SW480 (cell line): ENCODE data around the gene HOXA4.

ENCODE experiments used
- DNase-seq: peaks from one replicate; pipeline ENCODE4 v3.0.0-alpha.2; 2016; ENCODE audit warnings: low spot score

HOXA4 gene

DNA sequence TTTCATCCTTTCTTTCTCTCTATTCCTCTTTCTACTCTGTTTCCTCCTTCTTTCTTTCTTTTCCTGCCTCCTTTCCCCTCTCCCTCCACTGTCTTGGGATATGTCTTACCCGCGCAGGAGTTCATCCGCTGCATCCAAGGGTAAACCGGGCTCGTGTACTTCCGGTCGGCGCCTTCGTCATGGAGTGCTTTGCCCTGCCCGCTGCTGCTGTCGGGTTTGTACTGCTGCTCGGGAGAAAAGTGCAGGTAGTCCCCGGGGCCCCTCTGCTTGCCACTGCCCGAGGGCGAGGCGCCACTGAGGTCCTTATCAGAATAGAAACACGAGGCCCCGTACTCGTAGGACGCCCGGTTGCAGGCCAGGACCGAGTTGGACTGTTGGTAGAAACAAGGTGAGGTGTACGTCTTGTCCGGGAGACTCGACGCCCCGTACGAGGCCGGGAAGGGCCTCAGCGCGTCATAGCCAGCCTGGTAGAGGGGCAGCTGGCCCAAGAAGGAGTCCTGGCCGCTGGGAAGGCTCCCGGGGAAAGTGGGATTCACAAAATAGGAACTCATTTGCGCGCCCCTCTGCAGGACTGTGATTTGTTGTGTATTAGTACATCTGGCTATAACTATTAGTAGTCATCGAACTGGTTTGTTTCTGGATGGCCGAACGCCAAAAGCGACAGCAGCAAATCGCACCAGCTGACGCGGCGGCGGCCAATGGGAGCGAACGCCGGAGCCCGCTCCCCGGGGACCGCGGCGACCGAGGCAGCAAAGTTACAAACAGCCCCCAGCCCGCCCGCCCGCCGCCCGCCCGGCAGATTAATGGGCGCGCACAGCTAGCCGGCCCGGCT, 16.9 kb upstream of the HOXA4 start, which contains the start of gene HOXA6:
Gene HOXA6 (minus strand): TSS at position 576 of the 832 bp plus-strand sequence. CDS start 25 bp downstream, at position 551.
- no peak for DNase-seq

GRCh38 chr7:27146491-27147198, 16.1 kb upstream of the HOXA4 start:
- no peak for DNase-seq

- no peak for DNase-seq
Measured at GRCh38 chr7:27145914-27146412, 15.4 kb upstream of the HOXA4 start.

- no peak for DNase-seq
Measured at GRCh38 chr7:27145165-27145913, 14.8 kb upstream of the HOXA4 start.

DNA sequence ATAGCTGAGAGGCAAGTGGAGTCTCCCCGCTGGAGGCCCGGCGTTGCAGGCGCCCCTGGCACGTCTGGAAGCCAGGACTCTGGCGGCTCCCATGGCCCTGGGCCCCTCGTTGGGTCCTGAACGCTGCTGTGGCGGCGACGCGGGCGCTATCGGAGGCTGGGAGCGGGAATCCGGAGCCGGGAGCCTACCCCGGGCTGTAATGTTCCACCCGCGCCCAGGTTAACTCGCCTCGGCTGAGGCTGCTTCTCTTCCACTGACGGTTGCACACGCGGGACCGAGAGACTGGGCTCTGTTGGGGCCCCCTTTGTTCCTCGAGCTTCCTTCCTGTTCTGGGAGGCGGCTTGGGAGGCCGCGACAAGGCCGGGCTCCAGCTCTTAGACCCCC, 14.2 kb upstream of the HOXA4 start:
- DNase-seq, result no peak

DNA sequence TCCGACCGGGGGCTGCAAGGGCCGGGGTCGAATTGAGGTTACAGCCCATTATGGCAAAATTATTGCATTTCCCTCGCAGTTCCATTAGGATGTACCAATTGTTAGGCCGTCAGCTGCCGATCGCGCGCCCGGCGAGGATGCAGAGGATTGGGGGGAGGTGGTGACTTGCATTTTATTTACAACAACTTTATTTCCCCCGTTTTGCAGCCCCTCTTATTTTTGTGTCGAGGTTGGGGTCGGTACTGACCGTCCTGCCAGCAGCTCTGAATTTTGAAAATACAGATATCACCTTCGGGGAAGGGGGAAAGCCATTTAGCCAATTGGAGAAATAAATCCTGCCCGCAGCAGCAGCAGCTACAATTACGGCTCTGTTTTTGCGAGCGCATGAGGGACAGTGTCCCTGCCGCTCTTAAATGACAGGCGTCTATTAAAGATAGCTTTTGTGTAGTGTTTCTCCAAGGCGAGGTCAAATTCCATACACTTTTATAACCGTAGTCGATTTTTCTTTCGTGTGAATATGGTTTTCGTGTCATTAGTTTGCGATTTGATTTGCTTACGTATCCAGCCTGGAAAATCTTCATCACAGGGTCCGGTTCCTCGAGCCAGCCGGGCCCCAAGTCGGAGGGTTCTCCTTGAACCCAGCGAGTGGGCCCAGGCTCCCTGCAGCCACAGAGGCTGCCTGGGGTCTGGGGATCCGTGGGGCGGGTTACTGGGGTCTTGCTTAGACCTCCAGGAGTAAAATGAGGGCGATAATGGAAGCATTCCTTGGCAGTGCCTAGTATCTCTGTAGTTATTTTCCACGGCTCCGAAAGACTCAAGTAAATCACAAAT, 13.6 kb upstream of the HOXA4 start:
- no peak for DNase-seq

DNA sequence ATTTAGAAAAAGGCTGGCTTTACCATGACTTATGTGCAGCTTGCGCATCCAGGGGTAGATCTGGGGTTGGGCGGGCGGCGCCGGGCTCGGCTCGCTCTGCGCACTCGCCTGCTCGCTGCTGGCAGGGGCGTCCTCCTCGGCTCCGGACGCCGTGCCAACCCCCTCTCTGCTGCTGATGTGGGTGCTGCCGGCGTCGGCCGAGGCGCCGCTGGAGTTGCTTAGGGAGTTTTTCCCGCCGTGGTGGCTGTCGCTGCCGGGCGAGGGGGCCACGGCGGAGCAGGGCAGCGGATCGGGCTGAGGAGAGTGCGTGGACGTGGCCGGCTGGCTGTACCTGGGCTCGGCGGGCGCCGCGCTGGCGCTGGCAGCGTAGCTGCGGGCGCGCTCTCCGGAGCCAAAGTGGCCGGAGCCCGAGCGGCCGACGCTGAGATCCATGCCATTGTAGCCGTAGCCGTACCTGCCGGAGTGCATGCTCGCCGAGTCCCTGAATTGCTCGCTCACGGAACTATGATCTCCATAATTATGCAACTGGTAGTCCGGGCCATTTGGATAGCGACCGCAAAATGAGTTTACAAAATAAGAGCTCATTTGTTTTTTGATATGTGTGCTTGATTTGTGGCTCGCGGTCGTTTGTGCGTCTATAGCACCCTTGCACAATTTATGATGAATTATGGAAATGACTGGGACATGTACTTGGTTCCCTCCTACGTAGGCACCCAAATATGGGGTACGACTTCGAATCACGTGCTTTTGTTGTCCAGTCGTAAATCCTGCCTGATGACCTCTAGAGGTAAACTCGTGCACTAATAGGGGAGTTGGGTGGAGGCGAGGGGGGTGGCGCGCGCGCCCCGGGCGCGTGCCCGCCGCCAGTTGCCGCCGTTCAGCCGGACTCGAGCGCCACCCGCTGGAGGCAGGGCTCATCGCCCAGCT, 12.7 kb upstream of the HOXA4 start, which contains the start of gene HOXA5:
Gene HOXA5 (minus strand): TSS at position 659 of the 927 bp plus-strand sequence. CDS start 74 bp downstream, at position 585.
- peak; percentile 100 for DNase-seq

- DNase-seq, result no peak
Measured at GRCh38 chr7:27142580-27143022, 12.0 kb upstream of the HOXA4 start.

DNA sequence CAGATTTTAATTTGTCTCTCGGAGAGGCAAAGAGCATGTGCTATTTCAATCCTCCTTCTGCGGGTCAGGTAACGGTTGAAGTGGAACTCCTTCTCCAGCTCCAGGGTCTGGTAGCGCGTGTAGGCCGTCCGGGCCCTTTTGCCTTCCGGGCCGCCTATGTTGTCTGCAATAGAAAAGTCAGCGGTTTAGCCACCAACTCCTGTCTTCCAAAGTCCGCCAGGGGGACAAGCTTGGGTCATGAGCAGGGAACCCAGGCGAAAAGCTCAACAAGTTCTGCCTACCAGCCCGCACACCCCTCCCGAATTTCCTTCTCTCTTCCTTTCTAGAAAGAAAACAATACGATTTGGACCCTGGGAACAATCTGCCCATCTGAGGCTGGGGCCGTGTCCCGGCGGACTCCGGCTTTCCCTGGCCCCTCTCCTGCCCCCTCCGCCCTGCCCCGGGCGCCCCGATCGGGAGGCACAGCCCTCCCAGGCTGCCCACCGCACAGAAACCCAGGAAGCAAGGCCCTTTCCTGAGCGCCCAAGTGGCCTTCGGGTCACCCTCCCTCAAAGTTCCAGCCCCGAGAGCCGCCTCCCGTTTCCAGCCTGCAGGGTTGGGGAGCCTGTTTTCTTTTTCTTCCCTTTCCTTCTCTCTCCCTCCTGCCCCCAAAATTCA, 11.5 kb upstream of the HOXA4 start:
- DNase-seq, result peak; percentile 76

GRCh38 chr7:27141137-27141922, 10.8 kb upstream of the HOXA4 start:
- DNase-seq, result no peak

GRCh38 chr7:27140126-27140857, 9.7 kb upstream of the HOXA4 start:
- DNase-seq, result peak; percentile 55

DNA sequence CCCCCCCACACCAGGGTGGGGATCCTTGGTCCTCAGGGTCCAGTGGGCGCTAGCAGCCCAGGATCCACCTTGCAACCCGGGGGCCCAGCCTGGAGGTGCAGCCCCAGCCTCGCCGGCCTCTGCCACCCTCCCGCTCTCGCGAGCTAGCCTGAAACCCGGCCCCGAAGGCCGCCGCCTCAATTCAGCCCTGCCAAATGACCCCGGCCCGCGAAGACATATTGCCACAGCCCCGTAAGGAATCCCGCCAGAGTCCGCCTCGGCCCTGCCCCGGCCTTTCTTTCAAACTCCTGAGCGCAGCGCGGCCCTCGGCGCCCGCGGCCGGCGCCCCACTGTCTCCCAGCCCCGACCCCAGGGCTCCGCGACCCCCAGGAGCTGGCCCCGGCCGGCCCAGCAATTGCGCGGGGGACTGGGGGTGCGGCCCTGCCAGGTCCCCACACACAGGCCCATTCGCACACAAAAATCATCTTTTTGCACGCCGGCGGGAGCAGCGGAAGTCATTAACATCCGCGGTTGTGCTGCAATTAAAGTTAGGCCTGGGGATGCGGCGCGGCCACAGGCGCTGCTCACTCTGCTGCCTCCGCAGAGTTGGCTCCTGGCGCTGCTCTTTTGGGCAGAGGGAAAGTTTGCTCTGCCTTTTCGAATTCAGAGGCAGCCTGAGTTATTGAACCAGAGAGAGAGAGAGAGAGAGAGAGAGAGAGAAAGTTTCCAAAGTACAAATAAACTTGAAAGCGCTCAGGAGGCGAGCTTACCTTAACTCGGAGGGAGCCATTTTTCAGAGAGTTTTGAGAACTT, 9.0 kb upstream of the HOXA4 start:
- DNase-seq, result no peak

DNA sequence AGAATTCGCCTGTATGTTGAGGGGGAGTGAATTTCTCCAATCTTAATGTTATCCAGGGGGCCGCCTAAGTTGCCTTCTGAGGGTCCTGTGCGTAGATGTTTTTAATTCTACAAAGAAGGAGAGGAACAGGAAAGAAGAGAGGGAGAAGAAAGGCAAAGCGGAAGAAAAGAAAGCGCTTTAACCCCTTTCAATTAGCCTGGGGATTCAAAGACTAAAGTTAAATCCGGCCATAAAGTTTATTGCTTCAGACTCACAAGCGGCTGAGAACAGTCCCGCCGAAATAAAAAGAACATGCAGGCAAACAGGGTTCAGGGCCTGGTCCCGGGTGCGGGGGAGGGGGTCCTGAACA, 8.4 kb upstream of the HOXA4 start:
- DNase-seq, result no peak

- no peak for DNase-seq
Measured at GRCh38 chr7:27138472-27138871, 7.9 kb upstream of the HOXA4 start.

- no peak for DNase-seq
Measured at GRCh38 chr7:27137640-27138315, 7.2 kb upstream of the HOXA4 start.

DNA sequence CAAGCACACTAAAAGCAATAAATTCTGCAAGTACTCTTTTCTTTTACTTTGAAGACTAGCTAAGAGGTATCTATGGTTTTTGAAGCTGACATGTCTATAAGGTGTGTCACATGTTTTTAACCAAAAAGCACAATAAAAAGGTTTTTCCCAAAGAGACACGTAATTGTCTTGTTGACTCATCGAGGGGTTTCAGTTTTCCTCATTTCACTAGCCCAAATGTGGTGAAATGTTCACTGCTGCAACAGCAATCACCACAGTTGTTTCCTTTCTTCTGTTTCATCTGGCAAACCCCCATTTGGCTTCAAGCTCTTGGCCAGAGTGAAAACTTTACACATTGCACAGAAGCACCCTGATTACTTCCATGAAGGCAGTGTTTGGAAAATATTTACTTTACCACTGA, 3.8 kb upstream of the HOXA4 start:
- DNase-seq, result peak; percentile 80
